Measurements from ENCODE around the gene ACER1.
"Not testable (repeated sequence)": the region's sequence is repeated elsewhere in the genome, so short reads cannot be mapped to it uniquely, and the experiment has no call there.

Gene ACER1

GRCh38 chr19:6286676-6287075 is 46.7 kb downstream of the ACER1 start:
- no peak for DNase-seq

DNA sequence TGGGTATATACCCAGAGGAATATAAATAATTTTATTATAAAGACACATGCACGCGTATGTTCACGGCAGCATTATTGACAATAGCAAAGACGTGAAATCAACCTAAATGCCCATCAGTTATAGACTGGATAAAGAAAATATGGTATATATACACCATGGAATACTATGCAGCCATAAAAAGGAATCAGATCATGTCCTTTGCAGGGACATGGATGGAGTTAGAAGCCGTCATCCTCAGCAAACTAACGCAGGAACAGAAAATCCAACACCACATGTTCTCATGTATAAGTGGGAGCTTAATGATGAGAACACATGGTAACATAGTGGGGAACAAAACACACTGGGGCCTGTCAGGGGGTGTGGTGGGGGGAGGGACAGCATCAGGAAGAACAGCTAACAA is 51.0 kb downstream of the ACER1 start:
- DNase-seq = not testable (repeated sequence)

DNA sequence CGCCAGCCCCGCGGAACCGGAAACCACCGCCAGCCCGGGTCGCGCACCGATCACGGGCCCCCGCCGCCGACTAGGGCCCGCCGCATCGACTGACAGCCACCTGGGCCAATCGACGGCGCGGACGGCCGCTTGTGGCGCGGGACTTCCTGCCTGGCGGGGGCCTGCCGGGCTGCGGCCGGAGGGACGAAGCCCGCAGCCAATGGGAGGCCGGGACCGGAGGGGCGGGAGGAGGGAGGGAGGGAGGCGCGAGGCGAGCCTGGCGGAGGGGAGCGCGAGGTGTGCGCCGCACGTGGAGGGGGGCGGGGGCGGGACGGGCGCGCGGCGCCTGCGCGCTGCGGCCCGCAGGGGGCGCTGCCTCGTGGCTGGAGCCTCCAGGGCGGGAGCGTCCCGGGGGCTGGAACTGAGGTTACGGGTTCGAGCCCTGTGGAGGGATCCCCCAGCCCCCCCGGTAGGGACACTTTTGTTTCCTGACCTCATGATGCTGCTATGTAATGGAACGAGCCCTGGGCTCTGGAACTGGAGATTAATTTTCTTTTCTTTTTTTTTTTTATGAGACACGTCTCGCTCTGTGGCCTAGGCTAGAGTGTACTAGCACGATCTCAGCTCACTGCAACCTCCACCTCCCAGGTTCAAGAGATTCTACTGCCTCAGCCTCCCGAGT is 53.4 kb downstream of the ACER1 start, which contains the start of gene MLLT1:
MLLT1 (minus strand) TSS at position 45 of the 661 bp plus-strand sequence. CDS start 191 bp downstream, outside the sequence.
- DNase-seq = peak; percentile 96

- peak; percentile 8 for DNase-seq
Measured at GRCh38 chr19:6279620-6279930, 53.8 kb downstream of the ACER1 start.

- no peak for DNase-seq
Measured at GRCh38 chr19:6278740-6279619, 54.4 kb downstream of the ACER1 start.

DNA sequence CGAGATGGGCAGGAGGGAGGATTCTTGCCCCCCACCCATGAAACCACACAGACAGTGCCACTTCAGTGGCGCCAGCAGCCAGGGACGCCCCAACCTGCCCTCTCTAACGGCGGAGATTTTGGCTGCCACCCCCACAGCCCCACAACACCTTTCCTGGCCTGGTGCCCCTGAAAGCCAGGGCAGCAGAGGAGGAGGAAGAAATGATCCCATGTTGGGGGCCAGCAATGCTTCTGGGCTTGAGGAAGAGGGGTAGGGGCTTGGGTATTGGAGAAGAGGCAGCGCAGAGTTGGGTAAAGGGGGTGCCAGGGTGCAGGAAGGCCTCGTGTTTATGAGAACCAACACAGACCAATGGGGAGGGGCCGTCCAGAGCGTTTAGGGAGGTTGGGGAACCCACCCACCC is 55.4 kb downstream of the ACER1 start:
- no peak for DNase-seq

GRCh38 chr19:6276447-6276846 is 57.0 kb downstream of the ACER1 start:
- DNase-seq = no peak

- no peak for DNase-seq
Measured at GRCh38 chr19:6275170-6275744, 58.2 kb downstream of the ACER1 start.

DNA sequence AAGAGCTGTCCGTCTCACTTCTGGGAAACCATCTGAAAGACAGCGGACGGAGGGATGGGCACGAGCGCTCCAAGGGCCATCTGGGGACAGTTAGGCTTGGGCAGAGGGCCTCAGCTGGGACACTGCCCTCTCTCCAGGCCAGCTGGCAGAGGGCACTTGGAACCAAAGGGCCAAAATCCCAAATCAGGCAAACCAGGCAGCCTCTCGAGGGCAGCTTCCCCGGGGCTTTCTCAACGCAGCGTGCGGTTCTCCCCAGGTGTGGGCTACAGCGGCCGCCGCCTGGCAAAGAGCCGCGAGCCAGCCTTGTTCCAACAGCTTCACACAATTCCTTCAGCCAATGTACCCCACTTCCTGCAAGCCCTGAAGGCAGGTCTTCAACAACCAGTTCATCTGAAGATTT is 58.7 kb downstream of the ACER1 start:
- no peak for DNase-seq

- DNase-seq = peak; percentile 82
Measured at GRCh38 chr19:6273701-6274601, 59.5 kb downstream of the ACER1 start.

DNA sequence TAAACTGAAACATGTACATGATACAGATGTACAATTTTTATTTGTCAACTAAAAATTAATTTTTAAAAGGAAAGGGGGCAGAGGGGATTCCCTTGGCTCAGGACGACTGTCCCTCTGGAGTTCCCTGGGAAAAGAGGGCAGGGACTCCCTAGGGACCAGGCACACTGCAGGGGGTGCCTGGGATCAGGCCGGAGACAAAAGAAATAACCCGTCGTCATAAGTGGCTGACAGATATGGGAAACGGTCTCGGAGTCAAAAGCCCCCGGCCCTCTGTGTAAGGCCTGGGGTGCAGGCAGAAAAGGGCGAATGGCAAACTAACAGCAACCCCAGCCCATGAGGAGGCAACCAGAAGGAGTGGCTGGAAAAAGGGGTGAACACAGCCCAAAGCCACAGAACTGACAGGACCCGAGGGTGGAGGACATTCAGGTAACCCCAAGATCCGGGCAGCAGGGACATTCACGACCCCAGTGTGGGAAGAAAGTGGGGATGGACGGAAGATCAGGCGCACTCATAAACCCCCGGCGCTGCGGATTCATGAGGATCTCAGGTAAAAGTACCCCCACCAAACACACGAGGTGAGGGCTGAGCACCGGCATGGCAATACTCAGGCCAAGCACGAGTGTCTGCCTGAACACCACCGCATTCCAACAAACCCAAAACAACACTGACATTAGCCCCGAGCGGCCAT is 60.4 kb downstream of the ACER1 start:
- DNase-seq = no peak

GRCh38 chr19:6272411-6272791 is 61.0 kb downstream of the ACER1 start:
- no peak for DNase-seq

GRCh38 chr19:6271721-6272410 is 61.5 kb downstream of the ACER1 start:
- no peak for DNase-seq

DNA sequence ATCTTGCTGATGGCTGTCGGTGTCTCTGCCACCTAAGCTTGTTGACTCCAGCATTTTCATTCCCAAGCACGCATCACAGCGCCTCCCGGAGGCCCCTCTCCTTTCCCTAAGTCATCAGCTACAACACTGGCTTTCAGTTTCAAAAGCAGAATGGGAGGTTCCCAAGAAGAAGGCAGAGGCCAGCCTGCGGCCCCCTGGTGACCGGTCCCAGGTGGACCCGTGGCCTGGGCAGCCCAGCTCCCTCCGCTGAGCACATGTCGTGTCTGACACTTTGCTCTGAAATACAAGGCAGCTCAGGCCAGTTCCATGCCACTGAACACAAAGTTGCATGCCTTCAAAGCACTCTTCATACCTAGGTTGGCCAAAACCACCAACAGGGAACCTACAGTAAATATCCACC is 62.2 kb downstream of the ACER1 start:
- DNase-seq = peak; percentile 13

DNA sequence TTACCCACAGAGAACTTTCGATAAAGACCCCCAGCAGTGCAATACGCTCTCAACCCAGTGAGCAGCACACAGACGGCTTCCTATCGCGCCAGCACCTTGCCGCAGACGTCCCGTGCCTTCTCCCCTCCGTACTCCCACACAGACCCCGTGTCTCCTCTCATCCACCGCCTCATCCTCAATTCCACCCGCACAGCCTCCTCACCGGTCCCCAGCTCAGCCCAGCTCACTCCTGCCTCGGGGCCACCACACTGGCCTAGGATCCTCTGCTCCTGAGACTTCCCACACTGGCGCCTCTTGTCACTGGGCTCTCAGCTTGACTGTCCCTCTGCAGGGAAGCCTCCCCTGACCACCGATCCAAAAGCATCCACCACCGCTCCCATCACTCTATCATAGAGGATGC is 62.6 kb downstream of the ACER1 start:
- no peak for DNase-seq

GRCh38 chr19:6270076-6270745 is 63.2 kb downstream of the ACER1 start:
- no peak for DNase-seq

- DNase-seq = no peak
Measured at GRCh38 chr19:6269101-6269886, 64.1 kb downstream of the ACER1 start.

GRCh38 chr19:6268382-6268771 is 65.0 kb downstream of the ACER1 start:
- DNase-seq = no peak

DNA sequence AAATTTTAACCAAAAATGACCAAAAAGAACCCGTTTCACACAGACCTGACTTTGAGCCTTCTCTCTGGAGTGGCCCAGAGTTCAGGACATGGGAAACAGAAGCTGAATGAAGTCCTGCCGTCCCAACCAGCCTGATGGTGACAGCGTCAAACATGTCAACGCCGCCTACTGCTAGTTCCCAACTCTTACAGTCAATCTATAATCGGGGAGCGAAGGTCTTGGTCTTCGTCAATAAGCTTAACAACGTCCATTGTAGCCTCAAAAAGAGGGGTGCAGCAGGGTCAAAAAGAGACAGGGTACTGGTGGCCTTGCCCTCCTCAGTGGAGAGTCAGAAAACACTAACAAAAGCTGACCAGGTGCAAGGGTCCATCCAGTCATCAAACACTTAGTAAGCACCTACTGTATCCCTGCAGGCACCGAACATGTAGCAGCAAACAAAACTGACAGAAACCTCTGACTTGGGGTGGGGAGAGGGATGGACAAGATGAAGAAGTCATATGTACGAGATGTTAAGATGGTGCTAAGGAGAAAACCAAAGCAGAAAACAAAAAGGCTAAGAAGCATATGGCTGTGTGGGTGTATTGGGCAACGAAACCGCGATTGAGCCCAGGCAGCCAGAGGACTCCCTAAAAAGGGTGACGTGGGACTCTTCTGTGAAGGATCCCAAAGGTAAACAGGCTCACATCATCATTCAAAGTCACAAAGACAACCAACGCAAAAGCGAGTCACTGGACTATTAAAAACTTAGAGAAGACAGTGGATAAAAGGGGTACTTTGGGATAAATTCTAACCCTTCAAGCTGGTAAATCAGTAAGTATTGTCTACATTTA is 65.6 kb downstream of the ACER1 start:
- no peak for DNase-seq
